K562 (cell line): Measurements from ENCODE around the gene CORO6. TPM values are rescaled to one million over a fixed set of nuclear protein-coding genes. Genes with fewer than 3 reads are reported as not detected.

ENCODE experiments used
- CXXC5 ChIP-seq: fragments of 250-450 bp; sonication (Bioruptor Pico); IDR thresholded peaks from 2 replicates; pipeline ENCODE4 v1.8.0; 2022; ENCODE audit warnings: inconsistent platforms, mild to moderate bottlenecking, moderate library complexity
- MECOM ChIP-seq: fragments of 250-450 bp; sonication (Bioruptor Pico); IDR thresholded peaks from 2 replicates; pipeline ENCODE4 v1.8.0; 2022; ENCODE audit warnings: inconsistent platforms
- MGA ChIP-seq: fragments of 450-650 bp; IDR thresholded peaks from 2 replicates; pipeline ENCODE4 v1.6.1; 2016; ENCODE audit warnings: mild to moderate bottlenecking, moderate library complexity
- RB1 ChIP-seq: fragments of 450-650 bp; IDR thresholded peaks from 2 replicates; pipeline ENCODE4 v1.6.1; 2017; ENCODE audit warnings: low read depth, mild to moderate bottlenecking
- ZNF407 ChIP-seq: fragments of 450-650 bp; IDR thresholded peaks from 2 replicates; pipeline ENCODE4 v1.6.1; 2016; ENCODE audit warnings: low read depth
- ZSCAN29 ChIP-seq: fragments of 450-650 bp; IDR thresholded peaks from 2 replicates; pipeline ENCODE4 v1.6.1; 2017
- polyA plus RNA-seq, 8 experiments: library from polyadenylated mRNA; depleted of rRNA in 4 of 8; stranded (reverse) in 5 of 8; unstranded in 3 of 8; fragments of >200 nt; fragmentation: Nextera tagmentation in 2 of 8; fragmentation: Illumina TruSeq in 1 of 8; extraction: Ambion mirVana in 2 of 8; extraction: Trizol in 1 of 8; gene quantifications; 2 replicates each; pipeline versions ENCODE4 v1.2.1 to v1.2.3, GENCODE V29; 2011 to 2014; ENCODE audit warnings: inconsistent platforms in 1 of 8, missing spikeins in 1 of 8
- total RNA-seq, 7 experiments: library from RNA; depleted of rRNA in 6 of 7; stranded (reverse); fragments of >200 nt in 6 of 7; fragmentation: Illumina TruSeq in 2 of 7; extraction: Trizol in 2 of 7; gene quantifications; 2 replicates each; pipeline versions ENCODE4 v1.2.1 to v1.2.3, GENCODE V29; 2011 to 2021; ENCODE audit warnings: low replicate concordance in 1 of 7

Gene CORO6
- total and polyA plus RNA-seq, 9 of the 15 experiments (the other 6 are each of a cell fraction or from before 2014, with no cell fraction given) = 0.04 to 11.9 (median 2.4) TPM

GRCh38 chr17:29615492-29616299, 7.0 kb downstream of the CORO6 start (continued):
- no peak for TF ChIP-seq ZNF407
- peak; percentile 87 for TF ChIP-seq MGA
- TF ChIP-seq MECOM (CRISPR knock-in tag) = no peak
- peak; percentile 59 for TF ChIP-seq CXXC5
- 0 out of 2 replicates have a peak, but pooled peaks have one; percentile 25 for TF ChIP-seq RB1
- no peak for TF ChIP-seq ZSCAN29
